ENCODE results near the gene RAD51B.

RAD51B gene

GRCh38 chr14:68703093-68703492 is 883.5 kb downstream of the RAD51B start:
- DNase-seq, result no peak

GRCh38 chr14:68704736-68705720 is 885.4 kb downstream of the RAD51B start:
- no peak for DNase-seq

GRCh38 chr14:68705741-68706283 is 886.2 kb downstream of the RAD51B start:
- DNase-seq, result no peak

GRCh38 chr14:68707482-68707881 is 887.9 kb downstream of the RAD51B start:
- DNase-seq, result no peak

GRCh38 chr14:68708343-68708742 is 888.8 kb downstream of the RAD51B start:
- DNase-seq, result no peak

GRCh38 chr14:68709007-68709406 is 889.4 kb downstream of the RAD51B start:
- no peak for DNase-seq

- DNase-seq, result no peak
Measured at GRCh38 chr14:68710776-68711175, 891.2 kb downstream of the RAD51B start.

GRCh38 chr14:68711561-68712309 is 892.2 kb downstream of the RAD51B start:
- DNase-seq, result no peak

- DNase-seq, result no peak
Measured at GRCh38 chr14:68712703-68713370, 893.3 kb downstream of the RAD51B start.

- DNase-seq, result no peak
Measured at GRCh38 chr14:68713782-68714181, 894.2 kb downstream of the RAD51B start.

- no peak for DNase-seq
Measured at GRCh38 chr14:68714991-68715924, 895.7 kb downstream of the RAD51B start.

GRCh38 chr14:68716698-68717097 is 897.1 kb downstream of the RAD51B start:
- DNase-seq, result no peak

- no peak for DNase-seq
Measured at GRCh38 chr14:68718023-68718990, 898.7 kb downstream of the RAD51B start.

GRCh38 chr14:68719634-68720384 is 900.2 kb downstream of the RAD51B start:
- DNase-seq, result no peak

GRCh38 chr14:68722186-68722585 is 902.6 kb downstream of the RAD51B start:
- no peak for DNase-seq

- no peak for DNase-seq
Measured at GRCh38 chr14:68722968-68723566, 903.5 kb downstream of the RAD51B start.

GRCh38 chr14:68723808-68724268 is 904.3 kb downstream of the RAD51B start:
- no peak for DNase-seq

- DNase-seq, result no peak
Measured at GRCh38 chr14:68724914-68725313, 905.3 kb downstream of the RAD51B start.

GRCh38 chr14:68726093-68726695 is 906.6 kb downstream of the RAD51B start:
- DNase-seq, result no peak
